ENCODE data around the gene MSRB2. TPM values are rescaled to one million over a fixed set of nuclear protein-coding genes. Genes with fewer than 3 reads are reported as not detected.

MSRB2 gene
- total and polyA plus RNA-seq, 9 donors = 16.5 to 37.1 (median 33.1) TPM

DNA sequence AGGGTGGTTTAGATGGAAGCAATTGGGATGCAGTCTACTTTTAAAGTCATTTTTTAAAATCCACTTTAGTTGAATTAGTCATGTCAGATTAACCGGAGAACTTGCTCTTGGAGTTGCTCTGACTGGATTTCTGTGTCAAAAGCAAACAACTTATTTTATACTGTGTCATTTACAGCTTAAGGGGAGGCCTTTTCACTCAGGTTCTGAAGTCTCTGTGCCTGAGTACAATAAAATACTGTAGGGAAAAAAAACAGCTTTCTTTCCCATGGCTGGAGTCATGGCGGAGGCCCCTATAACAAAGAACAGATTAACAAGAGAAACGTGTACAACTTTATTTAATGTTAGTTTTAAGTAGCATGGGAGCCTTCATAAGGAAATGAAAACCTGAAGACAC is 39.2 kb upstream of the MSRB2 start:
- H3K27ac ChIP-seq = no peak overlapping the region
- 73 to 77% (median 74%) methylated on average over 3 of the region's 3 CpGs for WGBS, 3 donors
- no peak for TF ChIP-seq EP300 (IDR thresholded peaks at IDR 0.05)
- no peak for TF ChIP-seq POLR2A (IDR thresholded peaks at IDR 0.05)
- TF ChIP-seq, protein P1, sequence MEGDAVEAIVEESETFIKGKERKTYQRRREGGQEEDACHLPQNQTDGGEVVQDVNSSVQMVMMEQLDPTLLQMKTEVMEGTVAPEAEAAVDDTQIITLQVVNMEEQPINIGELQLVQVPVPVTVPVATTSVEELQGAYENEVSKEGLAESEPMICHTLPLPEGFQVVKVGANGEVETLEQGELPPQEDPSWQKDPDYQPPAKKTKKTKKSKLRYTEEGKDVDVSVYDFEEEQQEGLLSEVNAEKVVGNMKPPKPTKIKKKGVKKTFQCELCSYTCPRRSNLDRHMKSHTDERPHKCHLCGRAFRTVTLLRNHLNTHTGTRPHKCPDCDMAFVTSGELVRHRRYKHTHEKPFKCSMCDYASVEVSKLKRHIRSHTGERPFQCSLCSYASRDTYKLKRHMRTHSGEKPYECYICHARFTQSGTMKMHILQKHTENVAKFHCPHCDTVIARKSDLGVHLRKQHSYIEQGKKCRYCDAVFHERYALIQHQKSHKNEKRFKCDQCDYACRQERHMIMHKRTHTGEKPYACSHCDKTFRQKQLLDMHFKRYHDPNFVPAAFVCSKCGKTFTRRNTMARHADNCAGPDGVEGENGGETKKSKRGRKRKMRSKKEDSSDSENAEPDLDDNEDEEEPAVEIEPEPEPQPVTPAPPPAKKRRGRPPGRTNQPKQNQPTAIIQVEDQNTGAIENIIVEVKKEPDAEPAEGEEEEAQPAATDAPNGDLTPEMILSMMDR (IDR thresholded peaks at IDR 0.05) = no peak
- no peak for DNase-seq
- no peaks in the 10 kb centered on the region for H3K9me3 ChIP-seq
- no peaks in the 10 kb centered on the region for H3K4me1 ChIP-seq (ENCODE audit: insufficient read depth)
- intact Hi-C loops (cut with DNase I) = no loop called here
- no peaks in the 10 kb centered on the region for H3K36me3 ChIP-seq
- no peaks in the 10 kb centered on the region for H3K27me3 ChIP-seq
- H3K4me3 ChIP-seq = no peak overlapping the region

DNA sequence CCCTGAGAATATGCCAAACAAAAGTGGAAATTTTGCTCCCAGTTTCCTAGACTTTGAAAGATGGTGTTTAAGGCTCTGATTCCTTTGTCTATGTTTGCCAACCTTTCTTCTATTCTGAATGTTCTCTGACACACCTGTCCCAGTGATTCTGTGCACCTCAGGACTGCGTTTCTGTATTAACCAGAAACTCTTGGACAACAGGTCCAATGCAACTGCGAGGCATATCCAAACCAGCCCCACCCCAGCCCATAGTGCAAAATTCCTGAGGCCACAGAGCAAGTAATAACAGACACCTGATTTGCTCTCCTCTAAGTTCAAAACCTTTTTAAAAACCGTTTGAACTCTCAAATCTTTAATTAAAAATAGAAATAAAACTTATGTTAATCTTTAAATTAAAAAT is 37.0 kb upstream of the MSRB2 start:
- no peak for DNase-seq
- H3K4me3 ChIP-seq = no peak overlapping the region
- H3K9me3 ChIP-seq = no peaks in the 10 kb centered on the region
- intact Hi-C loops (cut with DNase I) = no loop called here
- 55 to 73% (median 56%) methylated on average over 3 of the region's 3 CpGs for WGBS, 3 donors
- H3K27me3 ChIP-seq = no peaks in the 10 kb centered on the region
- H3K4me1 ChIP-seq (ENCODE audit: insufficient read depth) = peaks cover 2% of the 10 kb centered on the region
- H3K36me3 ChIP-seq = no peaks in the 10 kb centered on the region
- no peak overlapping the region for H3K27ac ChIP-seq
- TF ChIP-seq, protein P1 (IDR thresholded peaks at IDR 0.05) = no peak
- no peak for TF ChIP-seq EP300 (IDR thresholded peaks at IDR 0.05)
- TF ChIP-seq POLR2A (IDR thresholded peaks at IDR 0.05) = no peak

DNA sequence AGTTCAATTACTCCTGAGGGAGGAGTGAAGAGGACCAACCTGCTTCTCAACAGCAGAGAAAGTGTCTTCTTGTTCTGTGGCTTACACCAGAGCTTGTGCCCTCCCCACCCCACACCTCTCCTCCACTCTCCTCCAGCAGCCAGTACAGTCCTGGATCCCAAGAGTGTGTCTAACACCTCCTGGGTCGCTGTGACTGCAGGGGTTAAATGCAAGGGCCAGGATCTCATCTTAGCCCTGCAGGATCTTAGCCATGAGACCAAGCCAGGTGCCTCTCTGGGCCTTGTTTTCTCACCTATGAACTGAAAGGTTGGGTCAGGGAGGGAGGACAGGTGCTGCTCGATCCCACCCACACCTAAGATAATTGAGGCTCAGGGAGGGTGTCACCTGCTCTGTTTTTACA is 34.5 kb upstream of the MSRB2 start:
- intact Hi-C loops (cut with DNase I) = no loop called here
- TF ChIP-seq EP300 (IDR thresholded peaks at IDR 0.05) (no peak), POLR2A (IDR thresholded peaks at IDR 0.05) (no peak)
- 41 to 79% (median 52%) methylated on average over 2 of the region's 2 CpGs for WGBS, 3 donors

DNA sequence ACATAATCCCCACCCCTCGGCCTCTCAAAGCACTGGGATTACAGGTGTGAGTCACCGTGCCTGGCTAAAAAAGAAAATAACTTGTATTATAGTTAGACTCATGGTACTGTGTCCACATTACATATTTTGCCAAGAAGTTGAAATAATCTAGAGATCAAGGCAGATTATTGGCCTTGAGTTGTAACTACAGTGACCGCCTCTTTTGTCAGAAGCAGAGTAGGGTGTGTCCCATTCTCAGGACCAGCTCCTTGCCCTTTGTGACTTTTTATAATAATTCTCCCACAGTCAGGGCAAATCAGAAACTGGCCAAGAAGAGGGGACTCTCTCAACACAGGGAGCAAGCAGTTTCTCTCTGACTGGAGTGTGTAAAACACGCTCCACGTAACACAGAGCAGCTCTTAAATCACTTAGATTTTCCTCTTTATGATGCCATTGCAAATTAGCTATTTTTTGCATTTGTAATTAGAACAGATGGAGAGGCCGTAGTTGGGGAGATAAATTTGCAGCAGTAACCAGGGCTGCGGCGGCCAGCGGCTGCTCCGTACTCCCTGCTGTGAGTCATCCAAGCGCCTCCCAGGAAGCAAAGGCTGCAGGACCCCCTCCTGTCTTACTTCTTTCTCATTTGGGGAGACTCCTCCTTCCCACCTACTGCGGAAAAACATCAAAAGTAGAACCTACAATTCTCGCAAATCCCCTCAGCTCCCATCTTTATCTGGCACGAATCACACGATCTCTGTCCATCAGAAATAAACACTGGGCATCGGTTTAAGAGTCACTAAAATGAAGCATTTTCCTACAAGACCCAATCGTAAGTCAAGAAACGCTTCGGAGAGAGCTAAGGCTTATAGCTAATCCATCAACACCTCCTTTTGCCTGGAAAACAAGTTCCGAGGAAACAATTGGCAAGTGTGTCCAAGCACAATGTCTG is 32.1 kb upstream of the MSRB2 start:
- no peaks in the 10 kb centered on the region for H3K36me3 ChIP-seq
- intact Hi-C loops (cut with DNase I) = no loop called here
- H3K4me1 ChIP-seq (ENCODE audit: insufficient read depth) = peaks cover 2% of the 10 kb centered on the region
- 25 to 30% (median 28%) methylated on average over 20 of the region's 20 CpGs for WGBS, 3 donors
- TF ChIP-seq, protein P1 (IDR thresholded peaks at IDR 0.05) = no peak
- TF ChIP-seq POLR2A (IDR thresholded peaks at IDR 0.05) (no peak), EP300 (IDR thresholded peaks at IDR 0.05) (no peak)
- no peak overlapping the region for H3K27ac ChIP-seq
- no peaks in the 10 kb centered on the region for H3K27me3 ChIP-seq
- no peaks in the 10 kb centered on the region for H3K9me3 ChIP-seq
- no peak for DNase-seq
- H3K4me3 ChIP-seq = no peak overlapping the region

More for the DNA sequence above, 34.5 kb upstream of the MSRB2 start:
- Histone ChIP-seq H3K4me3 (no peak overlapping the region), H3K27me3 (no peaks in the 10 kb centered on the region), H3K27ac (no peak overlapping the region), H3K36me3 (no peaks in the 10 kb centered on the region), H3K9me3 (no peaks in the 10 kb centered on the region), H3K4me1 (ENCODE audit: insufficient read depth) (peaks cover 2% of the 10 kb centered on the region)
- no peak for DNase-seq

Measured in ovary (tissue), 9 donors.